WTC11 (cell line): ENCODE results near the gene RFPL4AL1. TPM values are rescaled to one million over a fixed set of nuclear protein-coding genes. Genes with fewer than 3 reads are reported as not detected.
"Not testable (repeated sequence)": the region's sequence is repeated elsewhere in the genome, so short reads cannot be mapped to it uniquely, and the experiment has no call there.

Experiments
- ATAC-seq: fragments of 200-7000 bp; cut with Tn5 transposase; 2 replicates; pipeline ENCODE4 v1.10.0; 2021; ENCODE audit warnings: mild to moderate bottlenecking, moderate library complexity
- CTCF ChIA-PET: fragments of 300-600 bp; sonication (Branson Sonifier 250); formaldehyde crosslinking; loops from one replicate; lab custom pipeline; 2021; ENCODE audit warnings: antibody characterized with exemption; lab: Charles Lee
- POLR2A ChIA-PET: fragments of 350-600 bp; sonication (Branson Sonifier 250); formaldehyde crosslinking; loops from one replicate; lab custom pipeline; 2021; ENCODE audit warnings: antibody characterized with exemption; lab: Charles Lee
- DNase-seq: peaks from one replicate; pipeline ENCODE4 v3.0.0; 2021; ENCODE audit warnings: low spot score
- H3K27ac Mint-ChIP-seq: 2 replicates; pipeline ENCODE4 v1.8.0; 2021; ENCODE audit warnings: mixed read lengths
- H3K27me3 Mint-ChIP-seq: 2 replicates; pipeline ENCODE4 v1.8.0; 2021; ENCODE audit warnings: low read depth, mild to moderate bottlenecking, moderate library complexity, mixed read lengths
- H3K36me3 Mint-ChIP-seq: 2 replicates; pipeline ENCODE4 v1.8.0; 2021; ENCODE audit warnings: mixed read lengths
- H3K4me1 Mint-ChIP-seq: 2 replicates; pipeline ENCODE4 v1.8.0; 2022; ENCODE audit warnings: mixed read lengths
- H3K4me3 Mint-ChIP-seq: 2 replicates; pipeline ENCODE4 v1.8.0; 2021; ENCODE audit warnings: mild to moderate bottlenecking, moderate library complexity, mixed read lengths
- H3K9me3 Mint-ChIP-seq: 2 replicates; pipeline ENCODE4 v1.8.0; 2021; ENCODE audit warnings: mixed read lengths
- ATF1 ChIP-seq: sonication (generic); formaldehyde crosslinking; IDR thresholded peaks from 2 replicates; pipeline ENCODE4 v1.8.1; 2023; ENCODE audit warnings: mild to moderate bottlenecking, moderate library complexity, missing genetic modification reagents
- ATF6 ChIP-seq: sonication (generic); formaldehyde crosslinking; IDR thresholded peaks from 2 replicates; pipeline ENCODE4 v1.8.1; 2023; ENCODE audit warnings: mild to moderate bottlenecking, missing genetic modification reagents
- CREM ChIP-seq: sonication (generic); formaldehyde crosslinking; IDR thresholded peaks from 2 replicates; pipeline ENCODE4 v1.8.1; 2022; ENCODE audit warnings: mild to moderate bottlenecking, missing genetic modification reagents, moderate library complexity
- FOXK1 ChIP-seq: sonication (generic); formaldehyde crosslinking; IDR thresholded peaks from 2 replicates; pipeline ENCODE4 v1.8.0; 2022; ENCODE audit warnings: mild to moderate bottlenecking, moderate library complexity, missing genetic modification reagents
- GRHL2 ChIP-seq: fragments of 250-450 bp; sonication (Bioruptor Pico); IDR thresholded peaks from 2 replicates; pipeline ENCODE4 v1.8.0; 2022; ENCODE audit warnings: mild to moderate bottlenecking, moderate library complexity; ENCODE audit not compliant: insufficient replicate concordance, severe bottlenecking
- IRF1 ChIP-seq: sonication (generic); formaldehyde crosslinking; IDR thresholded peaks from 2 replicates; pipeline ENCODE4 v1.8.0; 2023; ENCODE audit warnings: missing genetic modification reagents
- NFE2L1 ChIP-seq: sonication (generic); formaldehyde crosslinking; IDR thresholded peaks from 2 replicates; pipeline ENCODE4 v1.8.1; 2023; ENCODE audit warnings: missing genetic modification reagents
- NR1H2 ChIP-seq: sonication (generic); formaldehyde crosslinking; IDR thresholded peaks from 2 replicates; pipeline ENCODE4 v1.9.0; 2021; ENCODE audit warnings: mild to moderate bottlenecking, moderate library complexity, missing genetic modification reagents
- NR2C2 ChIP-seq: sonication (generic); formaldehyde crosslinking; IDR thresholded peaks from 2 replicates; pipeline ENCODE4 v1.8.0; 2022; ENCODE audit warnings: mild to moderate bottlenecking, missing genetic modification reagents
- SOX15 ChIP-seq: fragments of 250-450 bp; sonication (Bioruptor Pico); IDR thresholded peaks from 2 replicates; pipeline ENCODE4 v1.9.0; 2021; ENCODE audit warnings: mild to moderate bottlenecking
- TEAD1 ChIP-seq: sonication (generic); formaldehyde crosslinking; IDR thresholded peaks from 2 replicates; pipeline ENCODE4 v1.8.0; 2022; ENCODE audit warnings: mild to moderate bottlenecking, missing genetic modification reagents
- USF2 ChIP-seq: sonication (generic); formaldehyde crosslinking; IDR thresholded peaks from 2 replicates; pipeline ENCODE4 v1.8.1; 2023; ENCODE audit warnings: mild to moderate bottlenecking, missing genetic modification reagents, moderate library complexity
- ZNF121 ChIP-seq: sonication (generic); formaldehyde crosslinking; IDR thresholded peaks from 2 replicates; pipeline ENCODE4 v1.8.0; 2023; ENCODE audit warnings: missing genetic modification reagents
- ZNF423 ChIP-seq: fragments of 250-450 bp; sonication (Bioruptor Pico); IDR thresholded peaks from 2 replicates; pipeline ENCODE4 v2.1.2; 2022; ENCODE audit warnings: mild to moderate bottlenecking, moderate library complexity
- ZNF671 ChIP-seq: fragments of 250-450 bp; sonication (Bioruptor Pico); IDR thresholded peaks from 2 replicates; pipeline ENCODE4 v1.8.0; 2021; ENCODE audit warnings: mild to moderate bottlenecking
- ZSCAN18 ChIP-seq: fragments of 250-450 bp; sonication (Bioruptor Pico); IDR thresholded peaks from 2 replicates; pipeline ENCODE4 v2.1.2; 2022; ENCODE audit warnings: mild to moderate bottlenecking, moderate library complexity
- total RNA-seq: library from RNA; stranded (reverse); gene quantifications from 3 replicates; pipeline ENCODE4 v1.2.3, GENCODE V29; 2021

RFPL4AL1 gene
- total RNA-seq, 1 experiment from 2014 or later: not detected

- Mint-ChIP-seq H3K9me3 (peaks cover 71% of the 10 kb centered on the region), H3K36me3 (peaks cover 61% of the 10 kb centered on the region), H3K27me3 (peaks cover 19% of the 10 kb centered on the region)
- DNase-seq, H3K27ac Mint-ChIP-seq, H3K4me1 Mint-ChIP-seq, H3K4me3 Mint-ChIP-seq, POLR2A ChIA-PET, ATAC-seq, CTCF ChIA-PET: not testable (repeated sequence)
Measured at GRCh38 chr19:55758797-55759196, 10.1 kb upstream of the RFPL4AL1 start, which contains the start of gene RFPL4A. Gene RFPL4A, plus strand, starts transcription at chr19:55759097. Its CDS starts 2,704 bp downstream, at chr19:55761801.

GRCh38 chr19:55766466-55766865 is 2.5 kb upstream of the RFPL4AL1 start:
- H3K9me3 Mint-ChIP-seq: peaks cover 73% of the 10 kb centered on the region
- DNase-seq: no peak
- TF ChIP-seq SOX15 (CRISPR knock-in tag) (no peak), NR1H2 (CRISPR knock-in tag) (no peak), CREM (CRISPR knock-in tag) (no peak), GRHL2 (CRISPR knock-in tag) (no peak), NFE2L1 (no peak), NR2C2 (no peak), TEAD1 (no peak), ZNF121 (CRISPR knock-in tag) (no peak), ATF1 (CRISPR knock-in tag) (no peak), IRF1 (CRISPR knock-in tag) (no peak), ZSCAN18 (CRISPR knock-in tag) (no peak), ATF6 (CRISPR knock-in tag) (no peak)
- TF ChIP-seq, all 79 proteins: peak for 0
- Mint-ChIP-seq H3K36me3 (peaks cover 56% of the 10 kb centered on the region), H3K27me3 (peaks cover 9% of the 10 kb centered on the region; the same call in 1 of the 2 replicates), H3K4me3 (no peak overlapping the region), H3K27ac (no peak overlapping the region), H3K4me1 (no peaks in the 10 kb centered on the region)
- ChIA-PET POLR2A (no interaction called here), CTCF (no interaction called here)
- no peak for ATAC-seq

GRCh38 chr19:55769632-55770031 is 714 bp downstream of the RFPL4AL1 start:
- CTCF ChIA-PET, DNase-seq, H3K27ac Mint-ChIP-seq, POLR2A ChIA-PET, ATAC-seq, H3K4me1 Mint-ChIP-seq, H3K4me3 Mint-ChIP-seq, H3K27me3 Mint-ChIP-seq: not testable (repeated sequence)
- H3K9me3 Mint-ChIP-seq: peaks cover 66% of the 10 kb centered on the region
- H3K36me3 Mint-ChIP-seq: peaks cover 54% of the 10 kb centered on the region

- no peak for ATAC-seq
- Mint-ChIP-seq H3K4me3 (no peak overlapping the region), H3K27ac (no peak overlapping the region), H3K4me1 (no peaks in the 10 kb centered on the region), H3K9me3 (peaks cover 73% of the 10 kb centered on the region)
- CTCF ChIA-PET: interaction anchor here (1.1 kb wide), 1 partner anchor 289 kb away, joined by 3 read pairs; no protein-coding TSS in a partner anchor
- POLR2A ChIA-PET: no interaction called here
- TF ChIP-seq FOXK1 (CRISPR knock-in tag) (no peak), ZNF423 (CRISPR knock-in tag) (no peak), USF2 (no peak), ZNF671 (no peak)
- TF ChIP-seq, all 79 proteins: peak for 0
- H3K36me3 Mint-ChIP-seq: peaks cover 63% of the 10 kb centered on the region
- H3K27me3 Mint-ChIP-seq: peaks cover 34% of the 10 kb centered on the region
- peak; percentile 13 for DNase-seq
Measured at GRCh38 chr19:55777528-55777927, 8.6 kb downstream of the RFPL4AL1 start.
